Vagina (tissue), 2 donors: ENCODE measurements around the gene ZNF628.

Source experiments
- CTCF ChIP-seq, 3 experiments: fragments of 450-650 bp in 2 of 3; fragments of 200-600 bp in 1 of 3; sonication (generic) in 1 of 3; IDR thresholded peaks; one replicate each; pipeline ENCODE4 v1.5.1; 2017 to 2019; ENCODE audit warnings: antibody characterized with exemption in 3 of 3, mild to moderate bottlenecking in 2 of 3, moderate library complexity in 2 of 3
- POLR2A ChIP-seq, 2 donors: fragments of 450-650 bp; IDR thresholded peaks; one replicate each; pipeline ENCODE4 v1.6.1; 2017; ENCODE audit warnings: antibody characterized with exemption in 2 of 2, mild to moderate bottlenecking in 2 of 2, moderate library complexity in 2 of 2
- POLR2AphosphoS5 ChIP-seq, 2 donors: sonication (generic); formaldehyde crosslinking; IDR thresholded peaks; one replicate each; pipeline ENCODE4 v1.9.0; 2017; ENCODE audit warnings: antibody characterized with exemption in 2 of 2, mild to moderate bottlenecking in 2 of 2, low read depth in 1 of 2; ENCODE audit not compliant: insufficient read depth in 1 of 2

- no peak for TF ChIP-seq CTCF (IDR thresholded peaks at IDR 0.05)
- no peak for TF ChIP-seq POLR2A (IDR thresholded peaks at IDR 0.05)
- TF ChIP-seq POLR2AphosphoS5 (IDR thresholded peaks at IDR 0.05; ENCODE audit: insufficient read depth in 1 of 2, low read depth in 1 of 2): no peak
Observed at GRCh38 chr19:55477905-55478304, 1.5 kb downstream of the ZNF628 start.
